AG09309 (cell line): ENCODE measurements around the gene MICAL2.

Experiments
- DNase-seq: peaks from one replicate; pipeline ENCODE4 v3.0.0-alpha.2; 2010; ENCODE audit warnings: low read depth
- H3K4me3 ChIP-seq: 2 replicates; pipeline ENCODE4 v1.5.1; 2011; ENCODE audit warnings: mild to moderate bottlenecking, low read depth, low read length, moderate library complexity; ENCODE audit not compliant: control insufficient read depth
- TF ChIP-seq, protein P1 (sequence below): IDR thresholded peaks from 2 replicates; pipeline ENCODE4 v1.5.1; 2011; ENCODE audit warnings: mild to moderate bottlenecking, low read depth, low read length, inconsistent platforms; ENCODE audit not compliant: insufficient read depth, control insufficient read depth; ENCODE audit errors: missing control alignments

The MICAL2 gene

DNA sequence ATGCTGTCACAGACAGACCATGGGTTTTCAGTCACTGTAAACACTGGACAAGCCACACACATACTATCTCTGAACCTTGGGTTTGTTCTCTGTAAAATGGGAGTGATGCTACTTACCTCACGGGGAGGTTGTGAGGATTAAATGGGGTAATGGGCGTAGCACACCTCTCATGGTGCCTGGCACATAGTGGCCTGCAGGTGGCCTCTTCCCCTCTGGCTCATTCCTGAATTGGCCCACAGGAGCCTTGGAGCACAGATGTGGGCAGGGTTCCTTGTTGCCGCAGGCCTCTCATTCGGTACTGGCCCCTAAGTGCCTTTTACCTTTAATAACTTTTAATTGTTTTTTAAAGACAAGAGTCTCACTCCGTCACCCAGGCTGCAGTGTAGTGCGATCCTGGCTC is 11.7 kb downstream of the MICAL2 start:
- H3K4me3 ChIP-seq = no peak overlapping the region
- no peak for DNase-seq
- TF ChIP-seq, protein P1, sequence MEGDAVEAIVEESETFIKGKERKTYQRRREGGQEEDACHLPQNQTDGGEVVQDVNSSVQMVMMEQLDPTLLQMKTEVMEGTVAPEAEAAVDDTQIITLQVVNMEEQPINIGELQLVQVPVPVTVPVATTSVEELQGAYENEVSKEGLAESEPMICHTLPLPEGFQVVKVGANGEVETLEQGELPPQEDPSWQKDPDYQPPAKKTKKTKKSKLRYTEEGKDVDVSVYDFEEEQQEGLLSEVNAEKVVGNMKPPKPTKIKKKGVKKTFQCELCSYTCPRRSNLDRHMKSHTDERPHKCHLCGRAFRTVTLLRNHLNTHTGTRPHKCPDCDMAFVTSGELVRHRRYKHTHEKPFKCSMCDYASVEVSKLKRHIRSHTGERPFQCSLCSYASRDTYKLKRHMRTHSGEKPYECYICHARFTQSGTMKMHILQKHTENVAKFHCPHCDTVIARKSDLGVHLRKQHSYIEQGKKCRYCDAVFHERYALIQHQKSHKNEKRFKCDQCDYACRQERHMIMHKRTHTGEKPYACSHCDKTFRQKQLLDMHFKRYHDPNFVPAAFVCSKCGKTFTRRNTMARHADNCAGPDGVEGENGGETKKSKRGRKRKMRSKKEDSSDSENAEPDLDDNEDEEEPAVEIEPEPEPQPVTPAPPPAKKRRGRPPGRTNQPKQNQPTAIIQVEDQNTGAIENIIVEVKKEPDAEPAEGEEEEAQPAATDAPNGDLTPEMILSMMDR = no peak

DNA sequence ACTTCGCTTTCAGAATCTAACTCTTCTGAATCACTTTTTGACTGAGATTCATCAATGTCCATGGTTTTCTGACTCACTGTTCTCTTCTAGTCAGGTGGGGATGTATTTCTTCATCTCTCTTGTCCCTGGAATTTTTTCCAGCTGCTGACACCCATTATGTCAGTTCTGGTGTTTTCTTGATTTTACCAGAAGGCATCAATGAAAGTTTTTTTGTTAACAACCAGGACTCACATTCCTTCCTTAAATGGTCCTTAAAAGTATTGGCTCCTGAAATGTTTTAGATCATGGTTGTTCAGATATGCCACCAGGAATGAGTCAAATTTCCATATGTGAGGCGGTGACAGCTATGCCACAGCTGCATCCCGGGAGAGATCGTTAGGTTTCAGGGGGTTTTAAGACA is 12.9 kb downstream of the MICAL2 start:
- H3K4me3 ChIP-seq = no peak overlapping the region
- DNase-seq = no peak
- TF ChIP-seq, protein P1 = no peak

- TF ChIP-seq, protein P1 = no peak
- no peak for DNase-seq
These were observed 13.4 kb downstream of the MICAL2 start for GRCh38 chr11:12123799-12124198.

GRCh38 chr11:12124306-12124705 is 13.9 kb downstream of the MICAL2 start:
- TF ChIP-seq, protein P1 = no peak
- DNase-seq = no peak
- no peak overlapping the region for H3K4me3 ChIP-seq

More at GRCh38 chr11:12123799-12124198, 13.4 kb downstream of the MICAL2 start:
- H3K4me3 ChIP-seq = no peak overlapping the region

DNA sequence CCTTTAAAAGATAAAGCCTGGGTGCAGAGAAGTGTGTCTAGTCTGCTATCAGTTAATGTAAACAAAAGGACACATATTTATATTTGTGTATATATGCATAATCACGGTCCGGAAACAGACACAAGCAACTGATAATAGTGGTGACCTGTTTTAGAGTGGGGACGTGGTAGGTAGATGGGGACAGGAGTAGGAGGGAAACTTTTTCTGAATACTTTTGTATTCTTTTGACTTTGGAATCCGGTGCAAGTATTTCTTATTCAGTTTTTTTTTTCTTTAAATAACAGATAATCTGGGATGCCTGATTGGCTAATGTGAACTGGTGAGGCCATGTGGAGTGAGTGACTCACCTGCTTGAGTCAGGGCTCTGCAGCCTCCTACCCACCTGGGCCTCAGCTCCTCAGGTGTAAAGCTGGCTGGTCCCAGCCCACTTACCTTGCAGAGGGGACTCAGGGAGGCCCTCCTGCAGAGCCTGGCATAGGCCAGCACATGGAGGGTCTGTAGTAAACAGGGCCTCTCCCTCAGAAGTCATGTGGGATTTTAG is 15.3 kb downstream of the MICAL2 start:
- H3K4me3 ChIP-seq = no peak overlapping the region
- DNase-seq = no peak

DNA sequence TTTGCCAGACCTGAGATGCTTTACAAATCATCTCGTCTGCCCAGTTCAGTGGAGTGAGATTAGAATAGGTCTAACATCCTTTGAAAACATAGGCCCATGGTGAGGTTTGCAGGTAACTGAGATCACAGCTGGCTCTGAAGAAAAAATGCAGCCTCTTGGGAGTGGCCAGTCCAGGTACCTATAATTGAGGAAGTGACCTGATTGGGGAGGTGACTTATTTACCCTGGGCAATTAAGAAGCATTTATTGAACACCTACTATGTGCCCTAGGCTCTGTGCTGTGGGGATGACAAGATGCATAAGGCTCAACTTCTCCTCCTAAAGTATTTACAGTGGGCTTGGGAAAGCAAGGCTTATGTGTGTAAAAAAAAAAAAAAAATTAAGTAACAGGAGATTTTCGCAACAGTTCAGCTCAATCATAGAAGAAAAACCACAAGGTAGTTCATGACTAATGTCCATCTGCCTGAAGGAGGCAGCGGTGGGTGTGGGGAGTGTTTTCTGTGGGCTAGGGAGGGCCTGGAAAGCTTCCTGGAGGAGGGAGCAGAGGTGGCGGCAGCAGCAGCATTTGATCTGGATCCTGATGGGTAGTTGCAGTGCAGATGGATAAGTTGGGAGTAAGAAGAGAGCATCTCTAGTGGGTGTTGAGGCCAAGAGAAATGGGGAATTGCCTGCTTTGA is 16.1 kb downstream of the MICAL2 start:
- no peak for DNase-seq
- TF ChIP-seq, protein P1 = no peak
- H3K4me3 ChIP-seq = no peak overlapping the region

More for the DNA sequence above, 15.3 kb downstream of the MICAL2 start:
- TF ChIP-seq, protein P1 = no peak
